HepG2 (cell line): ENCODE measurements around the gene EFS. TPM values are rescaled to one million over a fixed set of nuclear protein-coding genes. Genes with fewer than 3 reads are reported as not detected.

Source experiments
- ATAC-seq: fragments of 200-7000 bp; cut with Tn5 transposase; 3 replicates; pipeline ENCODE4 v1.9.1; 2020; ENCODE audit warnings: mild to moderate bottlenecking, moderate library complexity
- BruUV-seq: library from RNA; stranded (reverse); fragments of 400-500 nt; replicated peaks from 2 replicates; lab custom pipeline; 2021; lab: Mats Ljungman, UMichigan
- CTCF ChIA-PET: fragments of 300-600 bp; formaldehyde crosslinking; extraction: SDS; loops from one replicate; lab custom pipeline; 2021; ENCODE audit warnings: low total read pairs, inconsistent platforms, low intra/inter-chr PET ratio; lab: Yijun Ruan, JAX
- POLR2A ChIA-PET: fragments of 350-600 bp; sonication (Branson Sonifier 250); formaldehyde crosslinking; loops from one replicate; lab custom pipeline; 2020; ENCODE audit warnings: antibody characterized with exemption, inconsistent platforms; lab: Yijun Ruan, JAX
- DNase-seq: peaks from one replicate; pipeline ENCODE4 v3.0.0-alpha.2; 2015; ENCODE audit warnings: low spot score
- FAIRE-seq: peaks from 3 replicates; lab custom pipeline; 2011; peaks lifted over from hg19 to GRCh38; lab: Jason Lieb, UNC
- H2AFZ ChIP-seq: one replicate; pipeline ENCODE4 v1.6.1; 2011; ENCODE audit warnings: low read length, inconsistent platforms
- H3K27ac ChIP-seq: fragments of 300-600 bp; 3 replicates; pipeline ENCODE4 v1.8.0; 2011; ENCODE audit warnings: mixed run types, mild to moderate bottlenecking, mixed read lengths, low read length, inconsistent platforms; ENCODE audit not compliant: insufficient read depth; ENCODE audit errors: extremely low read length
- H3K27me3 ChIP-seq, 2 experiments: fragments of 200-600 bp in 1 of 2; 2 replicates in 1 of 2; 3 replicates in 1 of 2; pipeline versions ENCODE4 v1.6.0 to v1.8.0; 2011; ENCODE audit warnings: low read length in 2 of 2, mild to moderate bottlenecking in 2 of 2, moderate library complexity in 2 of 2, inconsistent platforms in 1 of 2; ENCODE audit not compliant: insufficient read depth in 2 of 2, control insufficient read depth in 1 of 2
- H3K36me3 ChIP-seq, 2 experiments: fragments of 200-600 bp in 1 of 2; replicated peaks in 1 of 2; 2 replicates in 1 of 2; 3 replicates in 1 of 2; pipeline versions ENCODE4 v1.5.1 to v1.8.0; 2011; ENCODE audit warnings: low read length in 2 of 2, inconsistent platforms in 1 of 2; ENCODE audit not compliant: insufficient read depth in 2 of 2, control insufficient read depth in 1 of 2
- H3K4me1 ChIP-seq: 2 replicates; pipeline ENCODE4 v1.5.1; 2012; ENCODE audit warnings: low read length, inconsistent platforms; ENCODE audit not compliant: insufficient read depth
- H3K4me2 ChIP-seq: 2 replicates; pipeline ENCODE4 v1.6.0; 2011; ENCODE audit warnings: low read depth, low read length, inconsistent platforms
- H3K4me3 ChIP-seq, 3 experiments: fragments of 200-600 bp in 1 of 3; sonication (generic), shearing (Covaris generic) in 1 of 3; replicated peaks in 1 of 3; 2 replicates each; pipeline ENCODE4 v1.5.1; 2011 to 2016; ENCODE audit warnings: low read length in 3 of 3, inconsistent platforms in 2 of 3, low read depth in 2 of 3, mild to moderate bottlenecking in 2 of 3, control low read depth in 1 of 3, mixed read lengths in 1 of 3; ENCODE audit not compliant: insufficient read depth in 1 of 3
- H3K79me2 ChIP-seq: one replicate; pipeline ENCODE4 v1.6.1; 2011; ENCODE audit warnings: low read length, inconsistent platforms; ENCODE audit not compliant: insufficient read depth
- H3K9ac ChIP-seq: 2 replicates; pipeline ENCODE4 v1.6.0; 2011; ENCODE audit warnings: mild to moderate bottlenecking, low read depth, low read length, inconsistent platforms; ENCODE audit not compliant: insufficient read depth
- H3K9me3 ChIP-seq: 2 replicates; pipeline ENCODE4 v1.5.1; 2012; ENCODE audit warnings: mild to moderate bottlenecking, low read length
- H4K20me1 ChIP-seq: 2 replicates; pipeline ENCODE4 v1.6.0; 2011; ENCODE audit warnings: inconsistent platforms, mild to moderate bottlenecking, low read length, moderate library complexity; ENCODE audit not compliant: insufficient read depth
- ATF7-NPFF ChIP-seq: sonication (generic); formaldehyde crosslinking; IDR thresholded peaks from 2 replicates; pipeline ENCODE4 v1.8.1; 2023; ENCODE audit warnings: mild to moderate bottlenecking, low read depth, missing genetic modification reagents, moderate library complexity
- BHLHE40 ChIP-seq: IDR thresholded peaks from 2 replicates; pipeline ENCODE4 v1.6.1; 2011; ENCODE audit warnings: low read length, improper control_type of control experiment
- CHCHD3 ChIP-seq: sonication (generic); formaldehyde crosslinking; IDR thresholded peaks from 2 replicates; pipeline ENCODE4 v1.8.0; 2022; ENCODE audit warnings: mild to moderate bottlenecking, missing genetic modification reagents, moderate library complexity
- E2F5 ChIP-seq: sonication (generic); formaldehyde crosslinking; conservative IDR thresholded peaks from 2 replicates; pipeline ENCODE4 v1.4.0; 2020; ENCODE audit warnings: missing genetic modification reagents
- KLF13 ChIP-seq: sonication (generic); formaldehyde crosslinking; IDR thresholded peaks from 2 replicates; pipeline ENCODE4 v1.4.0; 2020; ENCODE audit warnings: mild to moderate bottlenecking, missing genetic modification reagents
- MXD1 ChIP-seq: sonication (generic); formaldehyde crosslinking; IDR thresholded peaks from 2 replicates; pipeline ENCODE4 v1.4.0; 2020; ENCODE audit warnings: mild to moderate bottlenecking, missing genetic modification reagents
- NCOA2 ChIP-seq: sonication (generic); formaldehyde crosslinking; IDR thresholded peaks from 2 replicates; pipeline ENCODE4 v1.8.0; 2022; ENCODE audit warnings: inconsistent platforms
- PHF20 ChIP-seq: sonication (generic); formaldehyde crosslinking; IDR thresholded peaks from 2 replicates; pipeline ENCODE4 v1.5.0; 2020; ENCODE audit warnings: mild to moderate bottlenecking, missing genetic modification reagents
- PRPF4 ChIP-seq: fragments of 200-400 bp; formaldehyde crosslinking; IDR thresholded peaks from 2 replicates; pipeline ENCODE4 v1.6.1; 2016; ENCODE audit warnings: low read length, low read depth; ENCODE audit not compliant: poor library complexity, severe bottlenecking
- SNAPC5 ChIP-seq: sonication (generic); formaldehyde crosslinking; IDR thresholded peaks from 2 replicates; pipeline ENCODE4 v1.8.1; 2023; ENCODE audit warnings: mild to moderate bottlenecking, missing genetic modification reagents, borderline replicate concordance
- TEAD3 ChIP-seq: optimal IDR thresholded peaks from 2 replicates; pipeline ENCODE3; 2016; ENCODE audit warnings: borderline replicate concordance
- XRCC5 ChIP-seq: fragments of 200-400 bp; formaldehyde crosslinking; optimal IDR thresholded peaks from 2 replicates; pipeline ENCODE3; 2017; ENCODE audit warnings: mild to moderate bottlenecking, low read length
- ZBTB38 ChIP-seq: sonication (generic); formaldehyde crosslinking; IDR thresholded peaks from 2 replicates; pipeline ENCODE4 v1.5.1; 2020; ENCODE audit warnings: mild to moderate bottlenecking, missing genetic modification reagents
- ZMAT5 ChIP-seq: sonication (generic); formaldehyde crosslinking; IDR thresholded peaks from 2 replicates; pipeline ENCODE4 v1.5.0; 2020; ENCODE audit warnings: mild to moderate bottlenecking, low read depth, missing genetic modification reagents, borderline replicate concordance
- ZNF143 ChIP-seq: sonication (generic); formaldehyde crosslinking; IDR thresholded peaks from 2 replicates; pipeline ENCODE4 v1.4.0; 2020; ENCODE audit warnings: missing genetic modification reagents
- ZNF274 ChIP-seq: sonication (generic); formaldehyde crosslinking; IDR thresholded peaks from 2 replicates; pipeline ENCODE4 v1.5.1; 2020; ENCODE audit warnings: mild to moderate bottlenecking, missing genetic modification reagents
- ZNF709 ChIP-seq: sonication (generic); formaldehyde crosslinking; IDR thresholded peaks from 2 replicates; pipeline ENCODE4 v1.5.0; 2020; ENCODE audit warnings: mild to moderate bottlenecking, missing genetic modification reagents
- ZNF770 ChIP-seq: sonication (generic); formaldehyde crosslinking; IDR thresholded peaks from 2 replicates; pipeline ENCODE4 v1.5.0; 2020; ENCODE audit warnings: mild to moderate bottlenecking, missing genetic modification reagents
- WGBS: methylation state at CpG from one replicate; pipeline ENCODE4 v1.1.6; 2017; ENCODE audit warnings: low lambda C conversion rate; 5-methylcytosine and 5-hydroxymethylcytosine counted together
- in situ Hi-C: cut with HindIII; loops from 2 replicates; pipeline ENCODE4 v1.10.0; 2017; ENCODE audit warnings: low pct_unique_long_range_greater_than_20kb; ENCODE audit not compliant: extremely low pct_ligation_motif_present
- intact Hi-C: fragments of 100-400 bp; cut with micrococcal nuclease; formaldehyde crosslinking; loops from one replicate; pipeline ENCODE4 v1.10.0; 2022; ENCODE audit not compliant: unreplicated experiment
- polyA plus RNA-seq, 8 experiments: library from polyadenylated mRNA; depleted of rRNA in 3 of 8; stranded (reverse) in 7 of 8; unstranded in 1 of 8; fragments of >200 nt; fragmentation: Illumina TruSeq in 4 of 8; extraction: Trizol in 4 of 8; gene quantifications; 2 replicates each; pipeline versions ENCODE4 v1.2.1 to v1.2.3, GENCODE V29; 2011 to 2016; ENCODE audit warnings: low read depth in 4 of 8, missing spikeins in 1 of 8, mixed read lengths in 1 of 8; ENCODE audit not compliant: insufficient read depth in 1 of 8
- total RNA-seq, 5 experiments: library from RNA; depleted of rRNA; stranded (reverse); fragments of >200 nt; fragmentation: Illumina TruSeq; extraction: Trizol; gene quantifications; 2 replicates each; pipeline ENCODE4 v1.2.3, GENCODE V29; 2016; ENCODE audit warnings: low read depth in 1 of 5

Gene EFS
- total and polyA plus RNA-seq, 2 of the 13 experiments (the other 11 are each of a cell fraction or from before 2014, with no cell fraction given), result not detected

- Histone ChIP-seq H3K9me3 (no peaks in the 10 kb centered on the region), H3K27ac (peak overlapping the region; percentile 87), H3K36me3 (peaks cover 27 to 38% of the 10 kb centered on the region in 2 experiments), H3K4me1 (peaks cover 56% of the 10 kb centered on the region), H3K4me3 (peak overlapping the region; percentile 95 to 99 (median 96)), H2AFZ (no peak overlapping the region), H3K27me3 (no peaks in the 10 kb centered on the region; a peak in 1 of 5 replicates), H3K4me2 (peak overlapping the region; percentile 96), H3K9ac (peak overlapping the region; percentile 99), H3K79me2 (peaks cover 34% of the 10 kb centered on the region), H4K20me1 (no peaks in the 10 kb centered on the region)
- ATAC-seq, result no peak
- intact Hi-C loops, result loop anchor here (10.0 kb wide), 3 partner anchors 323 to 987 kb away; partner anchors contain the start of genes AJUBA, DCAF11, DHRS1 and NOP9
- no peak for DNase-seq
- WGBS, result 94% methylated on average over 22 of the region's 22 CpGs
- ChIA-PET CTCF (no interaction called here), POLR2A (interaction anchor here (0.6 to 18.7 kb wide), 9 partner anchors 13 to 807 kb away, joined by 3 to 1053 read pairs (median 7); partner anchors contain the start of genes DCAF11, HOMEZ, NRL and PABPN1)
- no peak for FAIRE-seq
- no TSS peak for BruUV-seq
- in situ Hi-C loops, result loop anchor here (25.0 kb wide), 1 partner anchor 829 kb away; the partner anchor contains the start of genes EMC9, FITM1, PSME1 and PSME2
- TF ChIP-seq KLF13 (CRISPR knock-in tag) (0 out of 2 replicates have a peak, but pooled peaks have one; percentile 25), ZMAT5 (CRISPR knock-in tag) (no peak), MXD1 (CRISPR knock-in tag) (peak; percentile 40; the same call in 1 of the 2 replicates), CHCHD3 (no peak), ZBTB38 (CRISPR knock-in tag) (peak; percentile 37; the same call in 1 of the 2 replicates), ZNF274 (CRISPR knock-in tag) (0 out of 2 replicates have a peak, but pooled peaks have one; percentile 13), SNAPC5 (CRISPR knock-in tag) (no peak), XRCC5 (no peak), TEAD3 (peak; percentile 58), ATF7-NPFF (CRISPR knock-in tag) (peak; percentile 27; the same call in 1 of the 2 replicates), PHF20 (CRISPR knock-in tag) (no peak), BHLHE40 (no peak), PRPF4 (peak; percentile 11), ZNF770 (CRISPR knock-in tag) (no peak), E2F5 (CRISPR knock-in tag) (no peak), ZNF709 (CRISPR knock-in tag) (no peak), ZNF143 (no peak), NCOA2 (CRISPR knock-in tag) (no peak)
Observed at GRCh38 chr14:23307687-23308644, 57.0 kb downstream of the EFS start.
